ENCODE results near the gene SPATA3. TPM values are rescaled to one million over a fixed set of nuclear protein-coding genes. Genes with fewer than 3 reads are reported as not detected.

SPATA3 gene
- total RNA-seq, 1 donor from 2014 or later, result not detected

DNA sequence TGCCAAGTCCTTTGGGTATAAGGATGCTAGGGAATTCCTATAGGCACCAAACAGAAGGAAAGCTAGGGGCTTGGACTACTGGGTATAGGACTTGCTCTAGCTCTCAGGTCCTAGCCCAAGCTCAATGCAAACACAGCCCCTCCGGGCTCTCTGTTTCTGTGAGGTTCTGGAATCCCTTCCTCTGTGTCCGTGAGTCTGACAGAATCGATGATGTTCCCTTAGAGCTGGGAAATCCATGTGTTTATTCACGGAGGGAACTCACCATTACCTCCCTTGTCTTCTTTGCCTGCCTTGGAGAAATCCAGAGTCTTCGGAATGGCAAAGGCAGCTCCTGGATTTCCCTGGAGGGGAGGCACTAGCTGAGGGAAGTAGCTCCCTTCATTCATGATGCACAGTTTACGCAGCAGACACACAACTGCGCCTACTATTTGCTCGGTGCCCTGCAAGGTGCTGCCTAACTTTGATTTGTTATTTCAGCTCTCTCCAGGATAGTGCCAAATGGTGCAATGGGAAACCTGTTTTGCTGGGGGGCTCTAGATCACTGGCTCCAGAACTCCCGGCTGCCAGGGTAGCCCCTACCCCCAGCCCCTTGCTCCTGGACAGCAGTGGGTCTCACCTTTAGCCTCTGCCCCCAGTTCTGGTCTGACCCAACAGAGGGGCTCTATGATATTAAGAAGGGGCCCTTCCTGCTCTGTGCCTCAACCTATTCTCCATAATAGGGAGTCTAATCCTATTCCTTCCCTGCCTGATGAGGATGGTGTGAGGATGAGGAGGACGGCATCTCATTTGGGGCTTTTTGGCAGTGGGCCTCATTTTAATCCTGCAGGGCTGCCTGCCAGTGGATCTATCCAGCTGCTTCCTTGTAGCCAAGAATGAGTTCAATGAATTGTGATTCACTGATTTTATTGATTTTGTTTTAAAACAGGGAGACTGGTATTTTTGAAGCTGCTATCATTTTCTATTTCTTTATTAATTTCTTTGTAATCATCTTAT lies 52.3 kb downstream of the SPATA3 start:
- intact Hi-C loops (cut with micrococcal nuclease), result no loop called here

DNA sequence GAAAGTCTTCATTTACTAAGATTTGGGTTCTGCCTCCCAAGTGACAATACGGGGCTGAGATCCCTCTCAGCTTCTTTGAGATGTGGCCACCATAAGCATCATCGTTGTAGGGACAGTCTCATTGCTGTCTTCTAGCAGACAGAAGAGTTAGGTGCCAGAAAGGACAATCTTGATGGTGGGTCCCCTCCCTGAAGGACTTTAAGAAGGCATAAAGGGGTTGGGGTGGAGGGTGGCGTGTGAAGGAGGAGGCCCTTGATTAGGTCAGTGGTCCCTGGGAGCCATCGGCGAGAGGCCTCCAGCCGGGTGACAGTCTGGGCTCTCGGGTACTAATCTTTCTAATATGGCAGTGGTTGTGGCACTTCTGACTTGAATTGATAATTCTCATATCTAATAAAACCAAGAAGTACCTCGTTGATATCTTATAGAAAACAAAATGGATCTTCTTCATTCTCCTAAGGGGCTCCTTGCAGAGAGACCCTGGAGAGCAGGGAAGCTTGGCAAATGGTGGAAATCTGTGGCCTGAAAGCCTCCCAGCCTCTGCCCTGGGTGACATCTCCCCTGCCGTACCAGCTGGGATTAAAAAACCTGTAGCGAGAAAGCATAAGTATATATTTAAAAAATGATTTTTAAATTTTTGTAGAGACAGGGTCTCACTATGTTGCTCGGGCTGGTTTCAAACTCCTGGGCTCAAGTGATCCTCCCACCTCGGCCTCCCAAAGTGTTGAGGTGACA lies 53.5 kb downstream of the SPATA3 start:
- intact Hi-C loops (cut with micrococcal nuclease), result loop anchor here (5.0 to 10.0 kb wide), 4 partner anchors 148 to 1225 kb away; partner anchors contain the start of genes ARMC9 and PTMA

DNA sequence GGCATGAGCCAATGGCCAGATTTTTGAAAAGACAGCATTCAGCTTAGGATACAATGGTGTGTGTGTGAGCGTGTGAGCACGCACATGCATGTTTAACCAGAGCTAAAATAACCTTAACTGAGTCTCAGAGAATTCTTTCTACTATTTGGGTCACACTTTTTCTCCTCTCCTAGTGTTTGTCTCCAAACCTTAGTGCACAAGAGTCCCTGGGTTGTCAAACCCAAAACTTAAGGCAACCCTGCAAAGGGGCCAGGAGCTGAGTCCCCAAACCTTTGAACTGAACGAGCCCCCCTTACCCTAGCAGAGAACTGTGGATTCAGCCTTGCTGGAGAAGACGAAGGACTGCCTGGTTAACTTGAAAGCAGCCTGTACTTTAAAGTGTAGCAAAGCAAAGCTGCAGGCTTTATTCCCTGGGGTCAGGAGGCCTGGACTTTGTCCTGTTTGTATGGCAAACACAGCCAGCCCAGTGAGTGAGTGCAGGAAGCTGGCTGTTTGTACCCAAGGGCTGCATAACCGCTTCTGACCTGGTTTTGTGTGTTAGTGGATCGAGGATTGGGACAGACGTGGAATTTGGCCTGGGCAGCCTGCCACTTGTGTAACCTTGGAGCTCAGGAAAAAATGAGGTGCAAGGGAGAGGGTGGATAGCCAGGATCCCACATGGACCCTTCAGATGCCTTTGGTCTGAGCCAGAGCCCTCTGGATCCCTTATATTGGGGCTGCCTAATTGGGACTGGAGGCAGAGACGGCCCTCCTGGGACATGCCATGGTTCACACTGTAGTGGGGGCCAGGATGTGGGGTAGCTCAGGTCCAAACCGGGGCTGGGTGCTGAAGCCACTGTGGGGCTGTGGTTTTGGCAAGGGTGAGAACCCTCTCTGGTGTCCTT lies 54.3 kb downstream of the SPATA3 start:
- intact Hi-C loops (cut with micrococcal nuclease), result loop anchor here (5.0 to 10.0 kb wide), 4 partner anchors 147 to 1225 kb away; partner anchors contain the start of genes ARMC9 and PTMA

DNA sequence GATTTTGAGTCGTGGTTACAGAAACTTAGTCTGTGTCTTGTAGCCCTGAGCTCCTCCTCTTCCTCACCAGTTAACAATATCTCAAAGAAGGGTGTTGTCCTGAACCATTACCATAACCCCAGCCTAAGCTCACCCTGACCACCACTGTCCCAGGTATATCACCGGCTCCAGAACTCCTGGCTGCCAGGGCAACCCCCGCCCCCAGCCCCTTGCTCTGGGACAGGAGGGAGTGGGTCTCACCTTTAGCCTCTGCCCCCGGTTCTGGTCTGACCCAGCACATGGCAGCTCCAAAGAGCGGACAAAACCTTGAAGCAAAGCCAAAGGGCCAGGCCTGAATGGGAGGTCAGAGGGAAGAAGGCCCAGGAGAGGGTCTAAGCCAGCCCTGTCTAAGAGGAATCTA lies 55.2 kb downstream of the SPATA3 start:
- intact Hi-C loops (cut with micrococcal nuclease), result loop anchor here (5.0 to 10.0 kb wide), 4 partner anchors 146 to 1226 kb away; partner anchors contain the start of genes ARMC9 and PTMA

DNA sequence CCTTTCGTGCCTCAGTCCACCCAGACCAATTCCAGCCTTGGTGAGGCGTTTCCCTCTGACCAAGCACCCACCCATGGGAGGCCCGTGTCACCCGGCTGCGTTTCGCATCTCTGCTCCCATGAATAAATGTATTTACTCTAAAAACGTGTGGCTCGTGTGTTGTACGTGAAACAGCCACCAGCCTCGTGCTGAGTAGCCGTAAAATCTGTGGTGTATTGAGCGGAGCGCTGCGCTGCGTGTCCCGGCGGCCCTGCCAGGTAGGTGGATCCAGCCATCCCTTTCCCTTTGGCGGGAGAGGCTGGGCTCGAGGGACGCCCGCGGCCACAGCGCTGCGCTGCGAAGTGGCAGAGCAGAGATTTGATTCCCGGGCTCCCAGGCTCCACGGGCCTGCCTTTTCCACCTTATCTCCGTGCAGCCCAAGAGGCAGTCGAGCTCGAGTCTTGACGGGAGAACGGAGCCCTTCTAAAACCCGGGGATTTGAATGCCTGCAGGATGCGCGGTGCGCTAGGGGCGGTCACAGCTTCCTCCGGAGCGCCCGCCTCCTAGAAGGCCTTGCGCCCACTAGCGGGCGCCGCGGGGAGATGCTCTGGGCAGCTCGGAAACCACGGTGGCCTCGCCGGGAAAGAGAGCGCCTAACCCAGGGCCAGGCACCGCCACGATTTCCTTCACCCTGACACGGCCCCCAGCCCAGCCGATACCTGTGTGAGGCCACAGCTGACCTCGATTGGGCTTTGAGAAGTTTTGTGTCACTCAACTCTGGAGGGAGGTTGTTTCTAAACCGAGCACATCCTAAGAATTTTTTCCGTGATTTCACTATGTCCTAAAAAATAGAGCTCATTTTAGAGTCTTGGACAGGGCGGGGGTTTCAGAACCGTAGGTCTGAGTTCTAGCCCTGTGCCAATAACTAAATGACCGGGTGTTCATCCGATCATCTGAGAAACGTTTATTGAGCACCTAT lies 56.9 kb downstream of the SPATA3 start:
- intact Hi-C loops (cut with micrococcal nuclease), result loop anchor here (2.0 to 10.0 kb wide), 6 partner anchors 68 to 1228 kb away; partner anchors contain the start of genes ARMC9 and PTMA

DNA sequence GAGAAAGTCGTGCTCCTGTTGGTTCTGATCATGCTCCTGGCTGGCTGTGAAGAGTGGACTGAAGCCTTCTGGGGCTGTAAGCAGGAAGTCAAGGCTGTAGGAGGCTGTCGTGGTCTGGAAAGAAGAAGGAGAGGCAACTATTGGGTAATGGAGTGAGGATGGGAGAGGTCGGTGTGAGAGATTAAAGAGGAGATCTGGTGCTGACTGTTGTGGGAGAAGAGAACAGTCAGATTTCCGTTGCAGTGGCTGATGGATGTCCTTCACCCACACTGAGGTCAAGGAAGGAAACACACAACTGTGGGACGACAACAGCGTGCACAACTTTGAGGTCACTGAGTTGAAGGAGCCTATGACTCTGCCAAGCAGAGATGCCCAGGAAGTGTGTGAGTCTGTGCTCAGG lies 57.9 kb downstream of the SPATA3 start:
- intact Hi-C loops (cut with micrococcal nuclease), result loop anchor here (2.0 to 10.0 kb wide), 6 partner anchors 69 to 1229 kb away; partner anchors contain the start of genes ARMC9 and PTMA

DNA sequence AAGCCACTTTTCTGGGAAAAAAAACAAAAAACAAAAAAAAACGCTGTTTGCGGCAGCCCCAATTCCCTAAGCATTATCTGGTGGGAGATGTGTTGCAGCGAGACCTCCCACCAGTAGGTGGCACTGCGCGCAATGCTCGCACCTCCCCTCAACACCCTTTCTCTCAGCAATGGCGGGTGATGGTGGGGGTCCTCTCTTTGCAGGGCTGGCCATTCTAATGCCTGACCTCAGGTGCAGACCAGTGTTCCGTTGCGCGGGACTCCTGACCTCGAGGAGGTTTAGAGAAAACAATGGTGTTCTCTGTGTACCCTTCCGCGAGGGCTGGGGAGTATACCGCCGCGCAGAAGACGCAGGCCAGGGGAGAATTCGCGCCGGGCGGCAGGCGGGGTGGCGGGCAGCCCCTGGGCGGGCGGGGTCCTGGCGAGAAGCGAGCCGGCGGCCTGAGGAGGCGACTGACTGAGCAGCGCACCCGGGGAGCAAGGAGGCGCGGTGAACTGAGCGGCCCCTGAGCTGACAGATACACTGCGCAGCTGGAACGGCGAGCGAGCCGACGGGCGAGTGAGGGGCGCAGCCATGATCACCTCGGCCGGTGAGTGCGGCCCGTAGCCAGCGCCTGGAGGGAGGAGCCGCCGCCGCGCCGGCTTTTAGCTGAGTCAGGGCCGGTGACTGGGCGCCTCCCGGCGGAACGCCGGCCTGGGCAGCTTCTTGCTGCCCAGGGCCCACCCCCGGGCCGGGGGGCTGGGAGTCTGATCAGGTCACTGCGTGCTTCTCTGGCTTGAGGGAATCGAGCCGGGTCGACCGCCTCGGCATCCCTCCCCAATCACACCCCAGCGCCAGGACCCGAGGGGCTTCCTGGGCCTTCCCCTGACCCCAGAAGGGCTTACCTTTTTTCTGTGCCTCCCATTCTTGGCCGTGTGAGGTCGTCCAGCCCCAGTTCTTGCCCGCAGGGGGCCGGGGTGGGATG lies 60.8 kb downstream of the SPATA3 start, which contains the start of gene PSMD1:
PSMD1 (plus strand) TSS at position 415 of the 964 bp plus-strand sequence; CDS start at position 574, 159 bp downstream.
- intact Hi-C loops (cut with micrococcal nuclease), result loop anchor here (1.0 to 10.0 kb wide), 13 partner anchors 154 to 1232 kb away; partner anchors contain the start of genes FBXO36, ITM2C, NCL and PDE6D

DNA sequence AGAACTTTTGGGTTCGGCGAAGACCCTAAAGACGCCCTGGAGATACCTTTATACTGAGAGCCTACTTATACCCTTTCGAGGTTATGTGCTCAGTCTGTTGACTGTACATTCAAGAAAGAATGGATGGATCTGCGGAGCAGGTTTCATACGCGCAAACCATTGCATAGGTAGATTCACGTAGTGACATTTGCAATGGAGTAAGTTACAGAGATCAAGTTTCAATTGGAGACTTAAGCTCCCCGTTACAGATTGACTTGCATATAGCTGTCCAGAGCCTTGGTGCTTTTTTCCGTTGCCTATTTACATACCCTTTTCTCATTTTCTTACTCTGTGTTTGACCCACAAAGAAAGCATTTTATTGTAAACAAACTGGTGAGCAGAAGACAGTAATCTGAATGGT lies 61.7 kb downstream of the SPATA3 start:
- intact Hi-C loops (cut with micrococcal nuclease), result loop anchor here (2.0 to 10.0 kb wide), 7 partner anchors 155 to 1233 kb away; partner anchors contain the start of genes PTMA, SLC16A14 and SP110

Other genes starting within 250 kb of the SPATA3 start
- 3.9 and 5.0 TPM in 2 replicates for gene ITM2C, start 131.2 kb upstream of the SPATA3 start, total RNA-seq
- gene GPR55, start 70.9 kb upstream of the SPATA3 start, total RNA-seq, result 0.76 and 0.98 TPM in 2 replicates
- gene C2orf72, start 41.4 kb downstream of the SPATA3 start, total RNA-seq, result 0.10 TPM in 1 of 2 replicates, not detected in the other
- 126 and 128 TPM in 2 replicates for gene PSMD1, start 60.7 kb downstream of the SPATA3 start, total RNA-seq
- not detected in 2 replicates for gene HTR2B, start 128.9 kb downstream of the SPATA3 start, total RNA-seq
- 1.4 and 1.5 TPM in 2 replicates for gene ARMC9, start 202.5 kb downstream of the SPATA3 start, total RNA-seq